Hippocampal formation (tissue), 2 donors: ENCODE results near the gene C6orf47.

Experiments used
- DNase-seq, 2 donors: peaks; one replicate each; lab custom pipeline; 2025; lab: John Stamatoyannopoulos, UW

Gene C6orf47

DNA sequence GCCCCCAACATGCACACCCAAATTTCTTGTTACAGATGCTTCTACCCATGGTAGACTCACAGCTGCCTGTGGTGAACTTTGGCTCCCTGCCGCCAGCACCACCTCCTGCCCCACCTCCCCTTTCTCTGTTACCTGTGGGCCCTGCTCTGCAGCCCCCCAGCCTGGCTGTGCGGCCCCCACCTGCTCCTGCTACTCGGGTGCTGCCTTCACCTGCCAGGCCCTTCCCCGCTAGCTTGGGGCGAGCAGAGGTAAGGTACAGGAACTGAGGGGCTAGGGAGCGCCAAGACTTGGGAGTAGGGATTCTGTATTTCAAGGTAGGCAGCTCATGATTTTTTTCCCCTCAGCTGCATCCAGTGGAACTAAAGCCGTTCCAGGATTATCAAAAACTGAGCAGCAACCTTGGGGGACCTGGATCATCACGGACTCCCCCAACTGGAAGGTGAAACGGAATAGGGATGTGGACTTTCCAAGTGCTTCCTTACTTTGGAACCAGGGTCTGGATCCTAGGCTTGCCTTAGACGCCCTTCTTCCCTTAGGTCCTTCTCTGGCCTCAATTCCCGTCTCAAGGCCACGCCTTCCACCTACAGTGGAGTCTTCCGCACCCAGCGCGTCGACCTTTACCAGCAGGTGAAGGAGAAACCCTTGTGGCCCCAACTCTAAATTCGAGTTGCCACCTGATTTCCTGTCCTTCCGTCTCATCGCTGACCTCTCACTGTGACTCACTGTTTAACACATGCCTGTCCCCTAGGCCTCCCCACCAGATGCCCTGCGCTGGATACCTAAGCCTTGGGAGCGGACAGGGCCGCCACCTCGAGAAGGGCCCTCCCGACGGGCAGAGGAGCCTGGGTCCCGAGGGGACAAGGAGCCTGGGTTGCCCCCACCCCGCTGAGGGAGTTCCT, 23.6 kb downstream of the C6orf47 start:
- no peak for DNase-seq

DNA sequence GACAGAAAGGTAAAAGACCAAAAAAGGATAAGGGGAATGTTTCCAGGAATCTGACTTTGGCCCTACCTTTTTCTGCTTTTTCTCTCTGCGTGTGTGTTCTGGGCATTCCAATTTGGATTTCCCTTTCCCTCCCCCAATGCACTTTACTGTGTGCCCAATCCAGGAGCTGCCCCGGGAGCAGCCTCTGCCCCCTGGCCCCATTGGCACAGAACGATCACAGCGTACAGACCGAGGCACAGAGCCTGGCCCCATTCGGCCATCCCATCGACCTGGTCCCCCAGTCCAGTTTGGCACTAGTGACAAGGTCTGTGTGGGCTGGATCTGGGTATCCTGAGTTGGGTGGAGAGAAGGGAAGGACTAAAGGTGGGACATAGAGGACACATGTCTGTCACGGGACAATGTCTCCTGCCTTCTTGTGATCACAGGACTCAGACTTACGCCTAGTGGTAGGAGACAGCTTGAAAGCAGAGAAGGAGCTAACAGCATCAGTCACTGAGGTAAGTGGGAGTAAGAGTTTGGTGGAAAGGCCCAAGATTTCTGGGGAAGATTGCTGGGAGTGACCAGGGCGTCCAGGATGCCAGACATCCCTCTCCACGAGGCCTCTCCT, 25.5 kb downstream of the C6orf47 start:
- DNase-seq: no peak

GRCh38 chr6:31634131-31634530, 26.4 kb downstream of the C6orf47 start:
- DNase-seq: no peak

GRCh38 chr6:31633447-31633846, 27.1 kb downstream of the C6orf47 start:
- DNase-seq: no peak

DNA sequence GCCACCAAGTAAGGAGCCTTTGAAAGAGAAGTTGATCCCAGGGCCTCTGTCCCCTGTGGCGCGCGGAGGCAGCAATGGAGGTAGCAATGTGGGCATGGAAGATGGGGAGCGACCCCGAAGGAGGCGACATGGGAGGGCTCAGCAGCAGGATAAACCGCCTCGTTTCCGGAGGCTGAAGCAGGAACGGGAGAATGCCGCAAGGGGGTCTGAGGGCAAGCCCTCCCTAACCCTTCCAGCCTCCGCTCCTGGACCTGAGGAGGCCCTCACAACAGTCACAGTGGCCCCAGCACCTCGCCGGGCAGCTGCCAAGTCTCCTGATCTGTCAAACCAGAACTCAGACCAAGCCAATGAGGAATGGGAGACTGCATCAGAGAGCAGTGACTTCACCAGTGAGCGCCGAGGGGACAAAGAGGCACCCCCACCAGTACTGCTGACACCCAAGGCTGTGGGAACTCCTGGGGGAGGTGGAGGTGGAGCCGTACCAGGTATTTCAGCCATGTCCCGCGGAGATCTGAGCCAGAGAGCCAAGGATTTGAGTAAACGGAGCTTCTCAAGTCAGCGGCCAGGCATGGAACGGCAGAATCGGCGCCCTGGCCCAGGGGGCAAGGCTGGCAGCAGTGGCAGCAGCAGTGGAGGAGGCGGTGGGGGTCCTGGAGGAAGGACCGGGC, 28.2 kb downstream of the C6orf47 start:
- no peak for DNase-seq

- no peak for DNase-seq
Observed at GRCh38 chr6:31631681-31632278, 28.8 kb downstream of the C6orf47 start.

GRCh38 chr6:31631209-31631608, 29.4 kb downstream of the C6orf47 start:
- no peak for DNase-seq

DNA sequence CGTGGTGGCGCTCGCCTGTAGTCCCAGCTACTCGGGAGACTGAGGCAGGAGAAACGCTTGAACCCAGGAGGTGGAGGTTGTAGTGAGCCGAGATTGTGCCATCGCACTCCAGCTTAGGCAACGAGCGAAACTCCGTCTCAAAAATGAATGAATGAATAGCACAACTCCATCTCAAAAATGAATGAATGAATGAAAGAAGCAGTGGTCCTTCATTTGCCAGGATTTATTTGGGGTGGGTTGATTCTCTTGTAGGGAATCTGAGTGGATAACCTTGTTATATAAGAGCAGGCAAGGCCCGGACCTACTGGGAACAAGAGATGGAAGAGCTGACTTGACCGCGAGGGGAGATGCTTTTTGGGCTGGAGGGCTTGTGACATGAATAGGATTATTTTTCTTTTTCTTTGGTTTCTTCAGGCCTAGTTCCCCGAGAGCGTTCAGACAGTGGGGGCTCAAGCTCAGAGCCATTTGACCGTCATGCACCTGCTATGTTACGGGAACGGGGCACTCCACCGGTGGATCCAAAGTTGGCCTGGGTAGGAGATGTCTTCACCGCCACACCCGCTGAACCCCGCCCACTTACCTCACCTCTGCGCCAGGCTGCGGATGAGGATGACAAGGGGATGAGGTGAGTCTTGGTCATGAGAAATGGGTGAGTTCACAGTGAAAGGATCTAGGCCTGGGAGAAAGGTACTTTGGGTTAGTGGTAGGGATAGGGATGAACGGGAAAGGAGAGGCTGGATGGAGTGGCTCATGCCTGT, 30.2 kb downstream of the C6orf47 start:
- DNase-seq: no peak

DNA sequence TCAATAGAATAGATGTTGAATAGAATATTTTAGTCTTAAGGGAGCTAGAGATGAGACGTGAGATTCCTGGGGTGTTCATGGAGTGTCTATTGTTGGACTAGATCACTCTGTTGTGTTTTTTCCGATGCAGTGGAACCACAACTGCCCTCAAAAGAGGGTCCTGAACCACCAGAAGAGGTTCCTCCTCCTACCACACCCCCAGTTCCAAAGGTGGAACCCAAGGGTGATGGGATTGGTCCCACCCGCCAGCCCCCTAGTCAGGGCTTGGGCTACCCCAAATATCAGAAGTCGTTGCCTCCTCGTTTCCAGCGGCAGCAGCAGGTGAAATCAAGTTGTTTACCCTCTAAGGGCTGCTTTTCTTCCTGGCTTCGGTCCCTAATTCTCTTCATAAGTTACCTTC, 31.6 kb downstream of the C6orf47 start:
- DNase-seq: no peak

DNA sequence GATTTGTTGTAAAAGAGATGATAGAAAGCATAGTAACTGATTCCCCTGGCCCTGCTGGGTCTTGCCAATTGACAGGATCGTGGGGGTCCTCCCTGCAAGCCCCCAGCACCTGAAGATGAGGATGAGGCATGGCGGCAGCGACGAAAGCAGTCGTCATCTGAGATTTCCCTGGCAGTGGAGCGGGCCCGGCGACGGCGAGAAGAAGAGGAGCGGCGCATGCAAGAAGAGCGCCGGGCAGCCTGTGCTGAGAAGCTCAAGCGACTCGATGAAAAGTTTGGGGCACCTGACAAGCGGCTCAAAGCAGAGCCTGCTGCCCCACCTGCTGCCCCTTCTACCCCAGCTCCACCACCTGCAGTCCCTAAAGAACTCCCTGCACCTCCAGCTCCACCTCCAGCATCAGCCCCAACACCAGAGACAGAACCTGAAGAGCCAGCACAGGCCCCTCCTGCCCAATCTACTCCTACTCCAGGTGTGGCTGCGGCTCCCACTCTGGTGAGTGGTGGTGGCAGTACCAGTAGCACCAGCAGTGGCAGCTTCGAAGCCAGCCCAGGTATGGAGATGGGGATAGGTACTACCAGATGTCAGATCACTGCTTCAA, 32.8 kb downstream of the C6orf47 start:
- DNase-seq: no peak

DNA sequence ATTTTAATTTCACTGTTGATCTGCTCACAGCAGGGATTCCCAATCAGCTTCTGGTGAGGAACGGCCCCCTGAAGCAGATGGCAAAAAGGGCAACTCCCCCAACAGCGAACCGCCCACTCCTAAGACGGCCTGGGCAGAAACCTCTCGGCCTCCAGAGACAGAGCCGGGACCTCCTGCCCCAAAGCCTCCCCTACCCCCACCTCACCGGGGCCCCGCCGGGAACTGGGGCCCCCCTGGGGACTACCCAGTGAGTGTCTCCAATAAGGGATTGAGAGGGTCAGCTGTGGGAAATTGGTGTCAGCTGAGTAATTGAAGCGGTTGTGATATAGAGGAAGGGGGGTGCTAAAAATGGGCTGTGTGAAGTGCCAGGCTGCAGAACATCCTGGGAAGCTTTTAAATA, 33.6 kb downstream of the C6orf47 start:
- DNase-seq: no peak

DNA sequence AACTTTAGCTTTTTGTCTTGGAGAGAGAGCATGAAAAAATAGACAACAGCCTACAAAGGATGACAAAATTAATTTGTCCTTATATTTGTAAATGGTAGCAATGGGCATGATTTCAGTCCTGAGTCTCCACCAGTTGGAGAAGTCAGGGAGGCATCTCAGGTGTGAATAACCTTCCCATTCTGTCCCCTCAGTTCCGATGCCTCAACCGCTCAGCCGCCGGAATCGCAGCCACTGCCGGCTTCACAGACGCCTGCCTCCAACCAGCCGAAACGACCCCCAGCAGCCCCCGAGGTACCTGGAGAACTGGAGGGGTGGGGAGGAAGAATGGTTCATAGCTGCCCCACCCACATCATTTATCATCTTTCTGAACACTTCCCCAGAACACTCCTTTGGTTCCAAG, 36.5 kb downstream of the C6orf47 start:
- DNase-seq: no peak

GRCh38 chr6:31622684-31623091, 37.9 kb downstream of the C6orf47 start:
- DNase-seq: no peak

DNA sequence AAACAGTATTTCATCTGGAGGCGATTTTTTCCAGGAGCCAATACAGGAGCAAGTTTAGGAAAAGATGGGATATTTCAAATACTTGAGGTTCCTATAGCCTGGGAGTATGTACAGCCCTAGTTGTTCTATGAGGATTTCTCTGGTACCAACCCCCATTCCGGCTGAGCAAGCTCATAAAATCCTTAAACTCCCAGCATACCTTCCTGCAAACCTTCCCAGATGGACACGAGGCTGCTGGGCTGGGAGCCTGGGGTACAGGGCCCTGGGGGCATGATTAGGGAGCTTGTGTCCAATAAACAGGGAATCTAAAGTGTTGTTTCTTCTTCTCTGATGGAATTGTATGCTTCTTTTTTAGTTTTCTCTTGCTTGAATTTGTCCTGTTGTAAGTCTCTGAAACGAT, 38.6 kb downstream of the C6orf47 start:
- DNase-seq: no peak

DNA sequence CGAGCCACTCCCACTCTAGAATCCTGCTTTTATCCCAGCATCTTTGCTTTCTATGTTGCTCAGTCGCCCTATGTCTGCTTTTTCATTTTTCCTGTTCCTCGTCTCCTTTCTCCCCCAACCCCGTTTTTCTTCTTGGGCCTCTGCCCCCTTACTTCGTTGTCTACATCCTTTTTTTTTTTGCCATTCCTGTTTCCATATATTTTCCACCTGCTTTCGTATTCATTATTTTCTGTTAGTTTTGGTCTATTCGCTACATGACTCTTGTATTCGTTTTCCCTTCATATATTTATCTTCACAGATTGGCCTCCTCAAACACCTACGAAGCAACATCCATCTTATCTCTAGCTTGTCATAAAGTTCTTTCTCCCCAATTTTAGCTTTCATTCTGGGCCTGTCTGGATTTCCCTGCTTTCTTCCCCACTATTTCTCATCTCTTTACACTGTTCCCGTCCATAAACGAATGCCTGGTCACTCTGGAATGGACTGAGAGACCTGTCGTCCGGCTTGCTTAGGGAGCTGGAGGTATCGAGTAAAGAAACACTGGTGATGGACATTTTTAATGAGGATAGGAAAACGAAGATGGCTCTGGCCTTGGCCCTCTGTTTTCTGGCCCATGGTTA, 39.1 kb downstream of the C6orf47 start:
- no peak for DNase-seq

DNA sequence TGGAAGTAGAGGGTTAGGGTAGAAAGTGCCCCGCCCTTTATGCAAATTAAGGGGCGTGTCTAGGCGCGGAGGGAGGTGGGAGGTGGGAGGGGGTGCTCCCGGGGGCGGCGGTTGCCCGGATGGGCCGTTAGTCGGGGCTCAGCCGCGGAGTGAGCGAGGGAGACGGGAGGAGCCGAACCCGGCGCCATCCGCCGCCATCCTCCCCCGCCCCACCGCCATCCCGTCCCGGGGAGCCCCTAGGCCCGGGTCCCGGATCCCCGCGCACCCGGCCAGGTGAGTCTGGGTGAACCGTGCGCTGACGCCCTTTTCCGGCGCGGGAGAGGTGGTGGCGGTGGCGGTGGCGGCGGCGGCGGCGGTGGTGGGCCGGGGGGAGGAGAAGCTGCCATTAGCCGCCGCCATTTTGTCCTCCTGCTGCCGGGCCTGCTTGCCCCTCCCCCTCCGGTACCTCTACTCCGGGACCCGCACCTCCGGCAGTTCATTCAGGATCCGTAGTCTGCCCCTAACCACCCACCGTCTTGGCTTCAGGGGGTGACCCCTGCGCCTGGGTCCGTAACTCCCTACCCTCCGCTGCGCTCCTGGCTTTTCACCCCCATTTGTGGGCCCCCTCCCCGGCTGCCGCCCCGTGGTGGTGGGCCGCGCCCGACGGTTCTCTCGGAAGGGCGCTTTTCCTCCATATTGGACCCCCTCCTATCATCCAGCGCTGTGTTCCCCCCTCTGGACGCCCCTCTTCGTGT, 39.8 kb downstream of the C6orf47 start, which contains the start of gene PRRC2A:
PRRC2A (plus strand) TSS at position 130 of the 734 bp plus-strand sequence. CDS start 2,075 bp downstream, outside the sequence.
- no peak for DNase-seq

- DNase-seq: peak; percentile 97 to 99
Observed at GRCh38 chr6:31619805-31620585, 40.6 kb downstream of the C6orf47 start.

GRCh38 chr6:31617010-31617409, 43.6 kb downstream of the C6orf47 start:
- DNase-seq: no peak

GRCh38 chr6:31615748-31616147, 44.8 kb downstream of the C6orf47 start:
- no peak for DNase-seq
